H9 (cell line): ENCODE data around the gene APBB3. TPM values are rescaled to one million over a fixed set of nuclear protein-coding genes. Genes with fewer than 3 reads are reported as not detected.

Experiments
- DNase-seq: peaks from one replicate; pipeline ENCODE4 v3.0.0-alpha.2; 2017
- H2AFZ ChIP-seq: one replicate; pipeline ENCODE4 v1.6.1; 2013; ENCODE audit warnings: mild to moderate bottlenecking, low read length, control low read depth, moderate library complexity
- H2AK5ac ChIP-seq: 2 replicates; pipeline ENCODE4 v1.6.1; 2013; ENCODE audit warnings: low read length, control low read depth, mixed read lengths; ENCODE audit not compliant: insufficient read length
- H2BK120ac ChIP-seq: one replicate; pipeline ENCODE4 v1.6.1; 2013; ENCODE audit warnings: low read depth, mild to moderate bottlenecking, low read length, control low read depth, inconsistent platforms; ENCODE audit not compliant: poor library complexity, severe bottlenecking
- H2BK12ac ChIP-seq: 2 replicates; pipeline ENCODE4 v1.6.1; 2013; ENCODE audit warnings: low read length, control low read depth, mixed read lengths, low read depth; ENCODE audit not compliant: insufficient read length
- H2BK15ac ChIP-seq: 2 replicates; pipeline ENCODE4 v1.6.1; 2013; ENCODE audit warnings: low read depth, low read length, control low read depth
- H2BK20ac ChIP-seq: one replicate; pipeline ENCODE4 v1.6.1; 2013; ENCODE audit warnings: low read depth, mild to moderate bottlenecking, low read length, control low read depth, inconsistent platforms; ENCODE audit not compliant: poor library complexity, severe bottlenecking
- H2BK5ac ChIP-seq: 2 replicates; pipeline ENCODE4 v1.6.1; 2013; ENCODE audit warnings: low read length, control low read depth, mixed read lengths; ENCODE audit not compliant: insufficient read length
- H3K14ac ChIP-seq: 2 replicates; pipeline ENCODE4 v1.6.1; 2013; ENCODE audit warnings: low read length, control low read depth; ENCODE audit not compliant: insufficient read depth
- H3K18ac ChIP-seq: 2 replicates; pipeline ENCODE4 v1.6.1; 2013; ENCODE audit warnings: low read depth, mild to moderate bottlenecking, mixed read lengths, low read length, control low read depth; ENCODE audit not compliant: insufficient read length
- H3K23ac ChIP-seq: 2 replicates; pipeline ENCODE4 v1.6.1; 2013; ENCODE audit warnings: low read length, control low read depth, mixed read lengths, low read depth; ENCODE audit not compliant: insufficient read length
- H3K23me2 ChIP-seq: 2 replicates; pipeline ENCODE4 v1.6.1; 2013; ENCODE audit warnings: low read depth, mild to moderate bottlenecking, mixed read lengths, low read length, control low read depth; ENCODE audit not compliant: insufficient read length, poor library complexity, severe bottlenecking
- H3K27ac ChIP-seq: 2 replicates; pipeline ENCODE4 v1.5.1; 2013; ENCODE audit warnings: low read length, control low read depth, mixed read lengths, low read depth; ENCODE audit not compliant: insufficient read length
- H3K27me3 ChIP-seq: 2 replicates; pipeline ENCODE4 v1.6.1; 2013; ENCODE audit warnings: low read length, control low read depth, inconsistent platforms; ENCODE audit not compliant: insufficient read depth
- H3K4ac ChIP-seq: 2 replicates; pipeline ENCODE4 v1.6.1; 2013; ENCODE audit warnings: low read depth, mild to moderate bottlenecking, control low read depth, inconsistent platforms, low read length, moderate library complexity
- H3K4me1 ChIP-seq: 2 replicates; pipeline ENCODE4 v1.6.1; 2013; ENCODE audit warnings: low read length, control low read depth, inconsistent platforms; ENCODE audit not compliant: insufficient read depth
- H3K4me2 ChIP-seq: 2 replicates; pipeline ENCODE4 v1.6.1; 2013; ENCODE audit warnings: low read length, control low read depth, mixed read lengths; ENCODE audit not compliant: insufficient read length, insufficient read depth
- H3K56ac ChIP-seq: 2 replicates; pipeline ENCODE4 v1.6.1; 2013; ENCODE audit warnings: low read depth, mild to moderate bottlenecking, mixed read lengths, low read length, control low read depth; ENCODE audit not compliant: insufficient read length
- H3K79me1 ChIP-seq: 2 replicates; pipeline ENCODE4 v1.6.1; 2013; ENCODE audit warnings: low read depth, mild to moderate bottlenecking, moderate library complexity, low read length, control low read depth, inconsistent platforms; ENCODE audit not compliant: insufficient read depth, poor library complexity, severe bottlenecking
- H3K79me2 ChIP-seq: 2 replicates; pipeline ENCODE4 v1.6.1; 2013; ENCODE audit warnings: low read length, control low read depth, inconsistent platforms; ENCODE audit not compliant: insufficient read depth
- H3K9ac ChIP-seq: 2 replicates; pipeline ENCODE4 v1.6.1; 2013; ENCODE audit warnings: low read length, control low read depth, mixed read lengths; ENCODE audit not compliant: insufficient read length; ENCODE audit errors: extremely low read depth
- H3K9me3 ChIP-seq: one replicate; pipeline ENCODE4 v1.6.1; 2013; ENCODE audit warnings: low read depth, low read length, inconsistent platforms; ENCODE audit not compliant: control insufficient read depth
- H3T11ph ChIP-seq: one replicate; pipeline ENCODE4 v1.6.1; 2013; ENCODE audit warnings: mild to moderate bottlenecking, low read length, control low read depth, inconsistent platforms
- H4K20me1 ChIP-seq: one replicate; pipeline ENCODE4 v1.6.1; 2013; ENCODE audit not compliant: control insufficient read depth, insufficient read length, insufficient read depth
- H4K5ac ChIP-seq: 2 replicates; pipeline ENCODE4 v1.6.1; 2013; ENCODE audit warnings: low read depth, mild to moderate bottlenecking, mixed read lengths, low read length, control low read depth; ENCODE audit not compliant: insufficient read length
- H4K8ac ChIP-seq: replicated peaks from 2 replicates; pipeline ENCODE4 v1.6.1; 2013; ENCODE audit warnings: low read length, control low read depth, mixed read lengths, low read depth; ENCODE audit not compliant: insufficient read length
- H4K91ac ChIP-seq: 2 replicates; pipeline ENCODE4 v1.6.1; 2013; ENCODE audit warnings: low read depth, mild to moderate bottlenecking, moderate library complexity, mixed read lengths, low read length, control low read depth; ENCODE audit not compliant: insufficient read length
- H3K27ac Mint-ChIP-seq, 3 experiments: 2 replicates in 2 of 3; 3 replicates in 1 of 3; pipeline ENCODE4 v1.8.0; 2020 to 2021; ENCODE audit warnings: mixed read lengths in 3 of 3, mild to moderate bottlenecking in 1 of 3, moderate library complexity in 1 of 3
- H3K27me3 Mint-ChIP-seq: 2 replicates; pipeline ENCODE4 v1.8.0; 2021; ENCODE audit warnings: low read depth, mild to moderate bottlenecking, moderate library complexity, mixed read lengths
- H3K36me3 Mint-ChIP-seq, 3 experiments: 2 replicates in 2 of 3; 3 replicates in 1 of 3; pipeline ENCODE4 v1.8.0; 2020 to 2021; ENCODE audit warnings: low read depth in 3 of 3, mixed read lengths in 3 of 3; ENCODE audit not compliant: insufficient read depth in 1 of 3
- H3K4me1 Mint-ChIP-seq, 2 experiments: 2 replicates each; pipeline ENCODE4 v1.8.0; 2020; ENCODE audit warnings: mixed read lengths in 2 of 2
- H3K4me3 Mint-ChIP-seq, 2 experiments: 2 replicates in 1 of 2; 3 replicates in 1 of 2; pipeline ENCODE4 v1.8.0; 2020 to 2021; ENCODE audit warnings: mild to moderate bottlenecking in 2 of 2, mixed read lengths in 2 of 2, moderate library complexity in 1 of 2
- H3K9me3 Mint-ChIP-seq, 2 experiments: 2 replicates in 1 of 2; 3 replicates in 1 of 2; pipeline ENCODE4 v1.8.0; 2020; ENCODE audit warnings: mild to moderate bottlenecking in 2 of 2, mixed read lengths in 2 of 2, moderate library complexity in 1 of 2
- CTCF ChIP-seq: fragments of 200-600 bp; sonication (generic); conservative IDR thresholded peaks from 3 replicates; pipeline ENCODE4 v1.8.0; 2021; ENCODE audit warnings: antibody characterized with exemption, mild to moderate bottlenecking
- WGBS: extraction: QIAGEN DNeasy Blood & Tissue Kit; methylation state at CpG from one replicate; pipeline ENCODE4 v1.1.7; 2013; ENCODE audit warnings: missing lambda C conversion rate, low lambda C conversion rate, mixed read lengths; ENCODE audit not compliant: insufficient read length; ENCODE audit errors: extremely low coverage; 5-methylcytosine and 5-hydroxymethylcytosine counted together
- total RNA-seq: library from RNA; stranded (reverse); gene quantifications from 2 replicates; pipeline ENCODE4 v1.2.1, GENCODE V29; 2021

Gene APBB3
- total RNA-seq, 1 experiment from 2014 or later = 23.8 TPM

GRCh38 chr5:140566665-140567064, 2.3 kb upstream of the APBB3 start:
- Histone ChIP-seq H3K23me2 (peaks cover 10% of the 10 kb centered on the region), H4K91ac (no peak overlapping the region), H2BK20ac (no peak overlapping the region), H3K56ac (no peak overlapping the region), H2BK12ac (no peak overlapping the region), H4K8ac (no peak overlapping the region), H3K79me1 (no peaks in the 10 kb centered on the region), H3K4ac (no peak overlapping the region), H2BK120ac (no peak overlapping the region), H3K79me2 (no peaks in the 10 kb centered on the region), H3K9me3 (no peaks in the 10 kb centered on the region), H3K9ac (no peak overlapping the region), H2BK15ac (no peak overlapping the region), H3K27me3 (no peaks in the 10 kb centered on the region), H3K14ac (no peak overlapping the region), H3K4me2 (no peak overlapping the region), H3K27ac (no peak overlapping the region), H4K5ac (no peak overlapping the region), H3K23ac (no peak overlapping the region), H2AK5ac (no peak overlapping the region), H3K18ac (no peak overlapping the region), H2BK5ac (no peak overlapping the region), H4K20me1 (no peaks in the 10 kb centered on the region), H2AFZ (no peak overlapping the region), H3K4me1 (peaks cover 4% of the 10 kb centered on the region; the same call in 1 of the 2 replicates), H3T11ph (no peak overlapping the region)
- DNase-seq = no peak
- no peaks in the 10 kb centered on the region; a peak in 2 of 5 replicates for H3K9me3 Mint-ChIP-seq
- H3K4me1 Mint-ChIP-seq = peaks cover 14 to 18% of the 10 kb centered on the region in 2 experiments
- WGBS = no CpG with 5 or more reads among the region's 5 CpGs
- H3K27ac Mint-ChIP-seq = no peak overlapping the region
- H3K27me3 Mint-ChIP-seq = no peaks in the 10 kb centered on the region; the same call in 1 of the 2 replicates
- H3K4me3 Mint-ChIP-seq = peak overlapping the region in 1 of 2 experiments; percentile 34; a peak in 1 of 5 replicates
- TF ChIP-seq CTCF = no peak
- H3K36me3 Mint-ChIP-seq = peaks cover 9 to 33% (median 22%) of the 10 kb centered on the region in 3 experiments
